HEK293 (cell line): ENCODE data around the gene ATAT1.

Experiments used
- GLI4 ChIP-seq: fragments of 450-650 bp; formaldehyde crosslinking; IDR thresholded peaks from 2 replicates; pipeline ENCODE4 v1.5.1; 2016; ENCODE audit warnings: missing biosample characterization, missing genetic modification characterization
- GLIS1 ChIP-seq: fragments of 450-650 bp; formaldehyde crosslinking; IDR thresholded peaks from 2 replicates; pipeline ENCODE4 v1.5.1; 2016; ENCODE audit warnings: missing biosample characterization, missing genetic modification characterization
- HOXA7 ChIP-seq: sonication (generic); formaldehyde crosslinking; IDR thresholded peaks from 2 replicates; pipeline ENCODE4 v1.8.1; 2022; ENCODE audit warnings: missing genetic modification reagents, borderline replicate concordance
- OVOL3 ChIP-seq: fragments of 450-650 bp; formaldehyde crosslinking; IDR thresholded peaks from 2 replicates; pipeline ENCODE4 v1.5.1; 2016; ENCODE audit warnings: missing biosample characterization, missing genetic modification characterization
- YY1 ChIP-seq: fragments of 450-650 bp; formaldehyde crosslinking; IDR thresholded peaks from 2 replicates; pipeline ENCODE4 v1.5.1; 2018; ENCODE audit warnings: missing biosample characterization, missing genetic modification characterization
- ZFP69B ChIP-seq: fragments of 450-650 bp; formaldehyde crosslinking; IDR thresholded peaks from 2 replicates; pipeline ENCODE4 v1.5.1; 2016; ENCODE audit warnings: missing biosample characterization, missing genetic modification characterization
- ZNF175 ChIP-seq: fragments of 450-650 bp; formaldehyde crosslinking; IDR thresholded peaks from 2 replicates; pipeline ENCODE4 v1.5.1; 2016; ENCODE audit warnings: missing biosample characterization, missing genetic modification characterization
- ZNF324 ChIP-seq: fragments of 450-650 bp; formaldehyde crosslinking; IDR thresholded peaks from 2 replicates; pipeline ENCODE4 v1.5.1; 2016; ENCODE audit warnings: missing biosample characterization, missing genetic modification characterization
- ZNF416 ChIP-seq: fragments of 450-650 bp; formaldehyde crosslinking; IDR thresholded peaks from 2 replicates; pipeline ENCODE4 v1.5.1; 2016; ENCODE audit warnings: missing biosample characterization, missing genetic modification characterization
- ZNF544 ChIP-seq: fragments of 450-650 bp; formaldehyde crosslinking; IDR thresholded peaks from 2 replicates; pipeline ENCODE4 v1.5.0; 2017; ENCODE audit warnings: missing biosample characterization, missing genetic modification characterization
- ZNF558 ChIP-seq: fragments of 450-650 bp; formaldehyde crosslinking; IDR thresholded peaks from 2 replicates; pipeline ENCODE4 v1.5.1; 2016; ENCODE audit warnings: missing biosample characterization, missing genetic modification characterization
- ZNF624 ChIP-seq: fragments of 450-650 bp; formaldehyde crosslinking; IDR thresholded peaks from 2 replicates; pipeline ENCODE4 v1.5.1; 2017; ENCODE audit warnings: missing biosample characterization, missing genetic modification characterization
- ZNF660 ChIP-seq: fragments of 450-650 bp; IDR thresholded peaks from 2 replicates; pipeline ENCODE4 v1.5.1; 2018; ENCODE audit warnings: missing biosample characterization, mild to moderate bottlenecking, missing genetic modification characterization
- ZNF747 ChIP-seq: fragments of 450-650 bp; formaldehyde crosslinking; IDR thresholded peaks from 2 replicates; pipeline ENCODE4 v1.5.1; 2016; ENCODE audit warnings: missing biosample characterization, missing genetic modification characterization
- ZNF777 ChIP-seq: fragments of 450-650 bp; formaldehyde crosslinking; IDR thresholded peaks from 2 replicates; pipeline ENCODE4 v1.5.1; 2017; ENCODE audit warnings: missing biosample characterization, missing genetic modification characterization, borderline replicate concordance
- ZNF837 ChIP-seq: fragments of 450-650 bp; formaldehyde crosslinking; IDR thresholded peaks from 2 replicates; pipeline ENCODE4 v1.5.1; 2016; ENCODE audit warnings: missing biosample characterization, missing genetic modification characterization
- ZNF843 ChIP-seq: fragments of 450-650 bp; formaldehyde crosslinking; IDR thresholded peaks from 2 replicates; pipeline ENCODE4 v1.5.1; 2016; ENCODE audit warnings: missing biosample characterization, missing genetic modification characterization
- ZSCAN23 ChIP-seq: fragments of 450-650 bp; formaldehyde crosslinking; IDR thresholded peaks from 2 replicates; pipeline ENCODE4 v1.5.1; 2016; ENCODE audit warnings: missing biosample characterization, missing genetic modification characterization
- TF ChIP-seq, protein P1 (sequence below): fragments of 450-650 bp; formaldehyde crosslinking; IDR thresholded peaks from 2 replicates; pipeline ENCODE4 v1.5.1; 2017; ENCODE audit warnings: missing biosample characterization, missing genetic modification characterization
- TF ChIP-seq, protein P2 (sequence below): fragments of 450-650 bp; formaldehyde crosslinking; IDR thresholded peaks from 2 replicates; pipeline ENCODE4 v1.5.1; 2017; ENCODE audit warnings: missing biosample characterization, missing genetic modification characterization
- TF ChIP-seq, protein P3 (sequence below): fragments of 450-650 bp; formaldehyde crosslinking; IDR thresholded peaks from 2 replicates; pipeline ENCODE4 v1.5.1; 2016; ENCODE audit warnings: missing biosample characterization, missing genetic modification characterization
- TF ChIP-seq, protein P4 (sequence below): fragments of 450-650 bp; formaldehyde crosslinking; conservative IDR thresholded peaks from 2 replicates; pipeline ENCODE4 v1.5.1; 2016; ENCODE audit warnings: low read depth, missing biosample characterization, missing genetic modification characterization
- TF ChIP-seq, protein P5 (sequence below): fragments of 450-650 bp; formaldehyde crosslinking; IDR thresholded peaks from 2 replicates; pipeline ENCODE4 v1.5.1; 2016; ENCODE audit warnings: missing biosample characterization, missing genetic modification characterization
- TF ChIP-seq, protein P6 (sequence below): fragments of 450-650 bp; formaldehyde crosslinking; IDR thresholded peaks from 2 replicates; pipeline ENCODE4; 2016; ENCODE audit warnings: missing biosample characterization, missing genetic modification characterization

ATAT1 gene

DNA sequence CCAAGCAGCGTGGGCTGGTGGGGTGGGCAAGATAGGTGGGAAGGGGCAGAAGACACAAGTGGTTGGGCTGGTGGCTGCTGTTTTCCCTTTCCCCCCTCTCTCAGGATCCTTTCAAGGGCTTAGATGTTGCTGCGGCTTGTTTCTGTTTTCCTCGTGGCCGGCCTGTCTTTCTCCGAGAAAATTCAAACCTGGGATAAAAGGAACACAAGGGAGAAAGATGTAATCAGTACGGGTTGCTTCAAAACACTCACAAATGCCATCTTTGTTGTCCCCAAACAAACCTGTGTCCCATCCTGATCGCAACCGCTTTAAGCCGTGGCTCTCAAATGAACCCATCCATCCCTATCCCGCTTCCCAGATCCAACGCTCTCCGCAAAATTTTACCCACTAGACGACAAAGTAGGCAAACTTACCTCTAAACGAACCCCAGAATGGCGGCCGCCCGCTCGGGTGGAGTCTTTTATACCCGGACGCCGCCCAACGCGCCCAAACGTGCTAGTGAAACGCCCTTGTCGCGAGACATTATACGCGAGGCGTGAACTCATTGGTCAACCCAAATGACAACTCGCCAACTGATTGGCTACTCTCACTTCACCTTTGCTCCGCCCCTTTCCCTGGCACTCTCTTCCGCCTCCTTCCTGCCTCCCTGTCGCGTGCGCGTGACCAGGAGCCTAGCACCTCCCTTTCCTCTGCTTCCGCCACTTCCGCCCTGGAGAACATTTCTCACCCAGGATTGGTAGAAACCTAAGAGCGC is 9.7 kb upstream of the ATAT1 start, which contains the start of gene PPP1R10 (continued):
- TF ChIP-seq ZNF324 (tag by site-specific recombination) (peak; percentile 91), ZNF843 (tag by site-specific recombination) (peak; percentile 75), ZNF175 (tag by site-specific recombination) (no peak), ZNF747 (tag by site-specific recombination) (0 out of 2 replicates have a peak, but pooled peaks have one; percentile 88), ZNF660 (tag by site-specific recombination) (peak; percentile 94), ZNF558 (tag by site-specific recombination) (peak; percentile 74), HOXA7 (no peak), OVOL3 (tag by site-specific recombination) (peak; percentile 38; the same call in 1 of the 2 replicates), ZNF624 (peak; percentile 72; the same call in 1 of the 2 replicates), GLIS1 (no peak; the same call in 1 of the 2 replicates), YY1 (tag by site-specific recombination) (peak; percentile 91), GLI4 (peak; percentile 79), ZNF544 (tag by site-specific recombination) (no peak), ZNF416 (tag by site-specific recombination) (no peak), ZNF837 (no peak), ZNF777 (tag by site-specific recombination) (peak; percentile 40; the same call in 1 of the 2 replicates), ZFP69B (peak; percentile 45; the same call in 1 of the 2 replicates), ZSCAN23 (tag by site-specific recombination) (peak; percentile 73)
- TF ChIP-seq, protein P1, sequence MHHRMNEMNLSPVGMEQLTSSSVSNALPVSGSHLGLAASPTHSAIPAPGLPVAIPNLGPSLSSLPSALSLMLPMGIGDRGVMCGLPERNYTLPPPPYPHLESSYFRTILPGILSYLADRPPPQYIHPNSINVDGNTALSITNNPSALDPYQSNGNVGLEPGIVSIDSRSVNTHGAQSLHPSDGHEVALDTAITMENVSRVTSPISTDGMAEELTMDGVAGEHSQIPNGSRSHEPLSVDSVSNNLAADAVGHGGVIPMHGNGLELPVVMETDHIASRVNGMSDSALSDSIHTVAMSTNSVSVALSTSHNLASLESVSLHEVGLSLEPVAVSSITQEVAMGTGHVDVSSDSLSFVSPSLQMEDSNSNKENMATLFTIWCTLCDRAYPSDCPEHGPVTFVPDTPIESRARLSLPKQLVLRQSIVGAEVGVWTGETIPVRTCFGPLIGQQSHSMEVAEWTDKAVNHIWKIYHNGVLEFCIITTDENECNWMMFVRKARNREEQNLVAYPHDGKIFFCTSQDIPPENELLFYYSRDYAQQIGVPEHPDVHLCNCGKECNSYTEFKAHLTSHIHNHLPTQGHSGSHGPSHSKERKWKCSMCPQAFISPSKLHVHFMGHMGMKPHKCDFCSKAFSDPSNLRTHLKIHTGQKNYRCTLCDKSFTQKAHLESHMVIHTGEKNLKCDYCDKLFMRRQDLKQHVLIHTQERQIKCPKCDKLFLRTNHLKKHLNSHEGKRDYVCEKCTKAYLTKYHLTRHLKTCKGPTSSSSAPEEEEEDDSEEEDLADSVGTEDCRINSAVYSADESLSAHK (tag by site-specific recombination) = 0 out of 2 replicates have a peak, but pooled peaks have one; percentile 35
- TF ChIP-seq, protein P2, sequence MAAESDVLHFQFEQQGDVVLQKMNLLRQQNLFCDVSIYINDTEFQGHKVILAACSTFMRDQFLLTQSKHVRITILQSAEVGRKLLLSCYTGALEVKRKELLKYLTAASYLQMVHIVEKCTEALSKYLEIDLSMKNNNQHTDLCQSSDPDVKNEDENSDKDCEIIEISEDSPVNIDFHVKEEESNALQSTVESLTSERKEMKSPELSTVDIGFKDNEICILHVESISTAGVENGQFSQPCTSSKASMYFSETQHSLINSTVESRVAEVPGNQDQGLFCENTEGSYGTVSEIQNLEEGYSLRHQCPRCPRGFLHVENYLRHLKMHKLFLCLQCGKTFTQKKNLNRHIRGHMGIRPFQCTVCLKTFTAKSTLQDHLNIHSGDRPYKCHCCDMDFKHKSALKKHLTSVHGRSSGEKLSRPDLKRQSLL = no peak
- TF ChIP-seq, protein P3, sequence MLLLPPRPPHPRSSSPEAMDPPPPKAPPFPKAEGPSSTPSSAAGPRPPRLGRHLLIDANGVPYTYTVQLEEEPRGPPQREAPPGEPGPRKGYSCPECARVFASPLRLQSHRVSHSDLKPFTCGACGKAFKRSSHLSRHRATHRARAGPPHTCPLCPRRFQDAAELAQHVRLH (tag by site-specific recombination) = peak; percentile 54; the same call in 1 of the 2 replicates
- TF ChIP-seq, protein P4, sequence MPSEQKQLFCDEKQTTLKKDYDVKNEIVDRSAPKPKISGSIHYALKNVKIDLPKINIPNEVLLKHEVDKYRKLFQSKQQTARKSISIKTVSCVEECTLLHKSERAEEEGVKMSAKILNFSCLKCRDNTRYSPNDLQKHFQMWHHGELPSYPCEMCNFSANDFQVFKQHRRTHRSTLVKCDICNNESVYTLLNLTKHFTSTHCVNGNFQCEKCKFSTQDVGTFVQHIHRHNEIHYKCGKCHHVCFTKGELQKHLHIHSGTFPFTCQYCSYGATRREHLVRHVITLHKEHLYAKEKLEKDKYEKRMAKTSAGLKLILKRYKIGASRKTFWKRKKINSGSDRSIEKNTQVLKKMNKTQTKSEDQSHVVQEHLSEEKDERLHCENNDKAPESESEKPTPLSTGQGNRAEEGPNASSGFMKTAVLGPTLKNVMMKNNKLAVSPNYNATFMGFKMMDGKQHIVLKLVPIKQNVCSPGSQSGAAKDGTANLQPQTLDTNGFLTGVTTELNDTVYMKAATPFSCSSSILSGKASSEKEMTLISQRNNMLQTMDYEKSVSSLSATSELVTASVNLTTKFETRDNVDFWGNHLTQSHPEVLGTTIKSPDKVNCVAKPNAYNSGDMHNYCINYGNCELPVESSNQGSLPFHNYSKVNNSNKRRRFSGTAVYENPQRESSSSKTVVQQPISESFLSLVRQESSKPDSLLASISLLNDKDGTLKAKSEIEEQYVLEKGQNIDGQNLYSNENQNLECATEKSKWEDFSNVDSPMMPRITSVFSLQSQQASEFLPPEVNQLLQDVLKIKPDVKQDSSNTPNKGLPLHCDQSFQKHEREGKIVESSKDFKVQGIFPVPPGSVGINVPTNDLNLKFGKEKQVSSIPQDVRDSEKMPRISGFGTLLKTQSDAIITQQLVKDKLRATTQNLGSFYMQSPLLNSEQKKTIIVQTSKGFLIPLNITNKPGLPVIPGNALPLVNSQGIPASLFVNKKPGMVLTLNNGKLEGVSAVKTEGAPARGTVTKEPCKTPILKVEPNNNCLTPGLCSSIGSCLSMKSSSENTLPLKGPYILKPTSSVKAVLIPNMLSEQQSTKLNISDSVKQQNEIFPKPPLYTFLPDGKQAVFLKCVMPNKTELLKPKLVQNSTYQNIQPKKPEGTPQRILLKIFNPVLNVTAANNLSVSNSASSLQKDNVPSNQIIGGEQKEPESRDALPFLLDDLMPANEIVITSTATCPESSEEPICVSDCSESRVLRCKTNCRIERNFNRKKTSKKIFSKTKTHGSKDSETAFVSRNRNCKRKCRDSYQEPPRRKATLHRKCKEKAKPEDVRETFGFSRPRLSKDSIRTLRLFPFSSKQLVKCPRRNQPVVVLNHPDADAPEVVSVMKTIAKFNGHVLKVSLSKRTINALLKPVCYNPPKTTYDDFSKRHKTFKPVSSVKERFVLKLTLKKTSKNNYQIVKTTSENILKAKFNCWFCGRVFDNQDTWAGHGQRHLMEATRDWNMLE = no peak
- TF ChIP-seq, protein P5, sequence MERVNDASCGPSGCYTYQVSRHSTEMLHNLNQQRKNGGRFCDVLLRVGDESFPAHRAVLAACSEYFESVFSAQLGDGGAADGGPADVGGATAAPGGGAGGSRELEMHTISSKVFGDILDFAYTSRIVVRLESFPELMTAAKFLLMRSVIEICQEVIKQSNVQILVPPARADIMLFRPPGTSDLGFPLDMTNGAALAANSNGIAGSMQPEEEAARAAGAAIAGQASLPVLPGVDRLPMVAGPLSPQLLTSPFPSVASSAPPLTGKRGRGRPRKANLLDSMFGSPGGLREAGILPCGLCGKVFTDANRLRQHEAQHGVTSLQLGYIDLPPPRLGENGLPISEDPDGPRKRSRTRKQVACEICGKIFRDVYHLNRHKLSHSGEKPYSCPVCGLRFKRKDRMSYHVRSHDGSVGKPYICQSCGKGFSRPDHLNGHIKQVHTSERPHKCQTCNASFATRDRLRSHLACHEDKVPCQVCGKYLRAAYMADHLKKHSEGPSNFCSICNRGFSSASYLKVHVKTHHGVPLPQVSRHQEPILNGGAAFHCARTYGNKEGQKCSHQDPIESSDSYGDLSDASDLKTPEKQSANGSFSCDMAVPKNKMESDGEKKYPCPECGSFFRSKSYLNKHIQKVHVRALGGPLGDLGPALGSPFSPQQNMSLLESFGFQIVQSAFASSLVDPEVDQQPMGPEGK (tag by site-specific recombination) = peak; percentile 57
- TF ChIP-seq, protein P6, sequence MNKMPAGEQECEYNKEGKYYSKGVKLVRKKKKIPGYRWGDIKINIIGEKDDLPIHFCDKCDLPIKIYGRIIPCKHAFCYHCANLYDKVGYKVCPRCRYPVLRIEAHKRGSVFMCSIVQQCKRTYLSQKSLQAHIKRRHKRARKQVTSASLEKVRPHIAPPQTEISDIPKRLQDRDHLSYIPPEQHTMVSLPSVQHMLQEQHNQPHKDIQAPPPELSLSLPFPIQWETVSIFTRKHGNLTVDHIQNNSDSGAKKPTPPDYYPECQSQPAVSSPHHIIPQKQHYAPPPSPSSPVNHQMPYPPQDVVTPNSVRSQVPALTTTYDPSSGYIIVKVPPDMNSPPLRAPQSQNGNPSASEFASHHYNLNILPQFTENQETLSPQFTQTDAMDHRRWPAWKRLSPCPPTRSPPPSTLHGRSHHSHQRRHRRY (tag by site-specific recombination) = peak; percentile 58; the same call in 1 of the 2 replicates
